Activated CD8-positive, alpha-beta T cell treated with anti-CD3 and anti-CD28 coated beads for 36 hours (primary cell): ENCODE data around the gene ANKRD11. TPM values are rescaled to one million over a fixed set of nuclear protein-coding genes. Genes with fewer than 3 reads are reported as not detected.

ENCODE experiments used
- ATAC-seq: fragments of 200-7000 bp; cut with Tn5 transposase; one replicate; pipeline ENCODE4 v1.10.0; 2021; ENCODE audit warnings: mild to moderate bottlenecking, moderate library complexity
- CTCF ChIA-PET: fragments of 350-600 bp; sonication (Branson Sonifier 250); formaldehyde crosslinking; loops from one replicate; lab custom pipeline; 2021; ENCODE audit warnings: antibody characterized with exemption; lab: Charles Lee
- POLR2A ChIA-PET: fragments of 350-600 bp; sonication (Branson Sonifier 250); formaldehyde crosslinking; loops from one replicate; lab custom pipeline; 2021; ENCODE audit warnings: antibody characterized with exemption; lab: Charles Lee
- DNase-seq: peaks from one replicate; pipeline ENCODE4 v3.0.0-alpha.2; 2020
- H3K27ac Mint-ChIP-seq: one replicate; pipeline ENCODE4 v1.8.0; 2021; ENCODE audit warnings: mild to moderate bottlenecking, mixed read lengths
- H3K27me3 Mint-ChIP-seq: one replicate; pipeline ENCODE4 v1.8.0; 2021; ENCODE audit warnings: mixed read lengths
- H3K36me3 Mint-ChIP-seq: one replicate; pipeline ENCODE4 v1.8.0; 2021; ENCODE audit warnings: low read depth, mixed read lengths
- H3K4me1 Mint-ChIP-seq: one replicate; pipeline ENCODE4 v1.8.0; 2021; ENCODE audit warnings: low read depth, mixed read lengths
- H3K4me3 Mint-ChIP-seq: one replicate; pipeline ENCODE4 v1.8.0; 2021; ENCODE audit warnings: mild to moderate bottlenecking, moderate library complexity, mixed read lengths
- H3K9me3 Mint-ChIP-seq: one replicate; pipeline ENCODE4 v1.8.0; 2021; ENCODE audit warnings: mixed read lengths
- intact Hi-C: fragments of 100-400 bp; cut with micrococcal nuclease; formaldehyde crosslinking; loops from one replicate; pipeline ENCODE4 v1.10.0; 2022
- total RNA-seq, 2 experiments: library from RNA; stranded (reverse); gene quantifications; one replicate each; pipeline ENCODE4 v1.2.3, GENCODE V29; 2021
- TF ChIP-seq, protein P1 (sequence below): fragments of 200-600 bp; IDR thresholded peaks from one replicate; pipeline ENCODE4 v1.8.0; 2022; ENCODE audit warnings: antibody characterized with exemption, mild to moderate bottlenecking

The ANKRD11 gene
- total RNA-seq, 2 experiments from 2014 or later, result 145 to 147 TPM

DNA sequence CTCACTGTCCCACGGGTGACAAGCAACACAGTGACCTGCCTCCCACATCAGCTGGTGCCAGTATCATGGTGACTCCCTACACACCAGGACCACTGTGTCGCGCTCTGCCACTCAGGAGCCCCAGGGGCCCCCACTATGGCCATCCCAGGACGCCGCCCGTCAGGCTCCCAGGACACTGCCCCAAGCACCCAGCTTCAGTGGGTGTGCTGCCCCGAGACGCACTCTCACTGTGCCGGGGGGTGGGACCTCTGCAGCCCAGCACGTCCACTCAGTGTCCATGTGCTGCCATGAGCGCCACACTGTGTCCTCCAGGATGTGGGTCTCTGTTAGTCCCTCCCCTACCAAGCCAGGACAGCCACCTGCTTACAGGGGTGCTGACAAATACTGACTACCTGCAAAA, 152.4 kb downstream of the ANKRD11 start:
- ATAC-seq (no peak), DNase-seq (no peak)
- CTCF ChIA-PET, result no interaction called here
- Mint-ChIP-seq H3K27me3 (no peaks in the 10 kb centered on the region), H3K4me1 (peaks cover 74% of the 10 kb centered on the region), H3K4me3 (no peak overlapping the region), H3K27ac (no peak overlapping the region), H3K9me3 (no peaks in the 10 kb centered on the region), H3K36me3 (peaks cover 2% of the 10 kb centered on the region)
- intact Hi-C loops, result no loop called here
- POLR2A ChIA-PET, result interaction anchor here (0.6 kb wide), 1 partner anchor 116 kb away, joined by 3 read pairs; no protein-coding TSS in a partner anchor
- TF ChIP-seq, protein P1, sequence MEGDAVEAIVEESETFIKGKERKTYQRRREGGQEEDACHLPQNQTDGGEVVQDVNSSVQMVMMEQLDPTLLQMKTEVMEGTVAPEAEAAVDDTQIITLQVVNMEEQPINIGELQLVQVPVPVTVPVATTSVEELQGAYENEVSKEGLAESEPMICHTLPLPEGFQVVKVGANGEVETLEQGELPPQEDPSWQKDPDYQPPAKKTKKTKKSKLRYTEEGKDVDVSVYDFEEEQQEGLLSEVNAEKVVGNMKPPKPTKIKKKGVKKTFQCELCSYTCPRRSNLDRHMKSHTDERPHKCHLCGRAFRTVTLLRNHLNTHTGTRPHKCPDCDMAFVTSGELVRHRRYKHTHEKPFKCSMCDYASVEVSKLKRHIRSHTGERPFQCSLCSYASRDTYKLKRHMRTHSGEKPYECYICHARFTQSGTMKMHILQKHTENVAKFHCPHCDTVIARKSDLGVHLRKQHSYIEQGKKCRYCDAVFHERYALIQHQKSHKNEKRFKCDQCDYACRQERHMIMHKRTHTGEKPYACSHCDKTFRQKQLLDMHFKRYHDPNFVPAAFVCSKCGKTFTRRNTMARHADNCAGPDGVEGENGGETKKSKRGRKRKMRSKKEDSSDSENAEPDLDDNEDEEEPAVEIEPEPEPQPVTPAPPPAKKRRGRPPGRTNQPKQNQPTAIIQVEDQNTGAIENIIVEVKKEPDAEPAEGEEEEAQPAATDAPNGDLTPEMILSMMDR, result no peak

DNA sequence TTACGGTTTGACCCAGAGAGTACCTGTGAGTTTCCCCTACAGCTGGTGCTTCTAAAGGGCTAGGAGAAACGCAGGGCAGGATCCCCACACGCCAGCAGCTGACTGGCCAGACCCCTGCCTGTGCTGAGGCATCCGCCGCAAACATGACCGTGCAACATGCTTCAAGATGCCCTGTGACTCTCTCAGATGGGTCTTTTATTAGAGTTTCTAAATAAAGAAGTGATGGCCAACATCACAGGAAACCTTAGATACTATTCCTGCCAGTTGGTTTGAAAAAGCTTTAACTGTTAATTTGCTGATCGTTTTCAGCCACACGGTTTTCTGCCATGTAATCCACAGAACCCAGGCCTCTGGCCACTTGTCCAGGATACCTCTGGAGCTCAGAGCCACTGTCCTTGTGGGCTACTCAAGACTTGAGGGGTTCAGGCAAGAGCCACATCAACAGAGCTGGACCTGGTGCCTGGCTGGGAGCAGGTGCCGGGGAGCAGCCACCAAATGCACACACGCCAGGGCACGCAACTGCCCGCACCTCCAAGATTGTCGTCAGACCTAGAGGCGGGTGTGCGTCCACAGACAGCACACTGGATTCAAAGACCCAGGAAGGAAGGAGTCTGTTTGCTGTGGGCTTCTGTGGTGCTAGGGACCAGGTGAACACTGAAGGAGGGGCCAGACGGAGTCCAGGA, 154.4 kb downstream of the ANKRD11 start:
- Mint-ChIP-seq H3K9me3 (no peaks in the 10 kb centered on the region), H3K4me1 (peaks cover 81% of the 10 kb centered on the region), H3K4me3 (no peak overlapping the region), H3K27ac (peak overlapping the region; percentile 67), H3K27me3 (no peaks in the 10 kb centered on the region), H3K36me3 (peaks cover 2% of the 10 kb centered on the region)
- intact Hi-C loops, result no loop called here
- TF ChIP-seq, protein P1, result no peak
- DNase-seq, result no peak
- POLR2A ChIA-PET, result interaction anchor here (0.7 to 1.0 kb wide), 2 partner anchors 21 to 25 kb away, joined by 3 to 4 read pairs; no protein-coding TSS in a partner anchor
- CTCF ChIA-PET, result interaction anchor here (1.0 kb wide), 1 partner anchor 21 kb away, joined by 4 read pairs; no protein-coding TSS in a partner anchor
- ATAC-seq, result no peak

DNA sequence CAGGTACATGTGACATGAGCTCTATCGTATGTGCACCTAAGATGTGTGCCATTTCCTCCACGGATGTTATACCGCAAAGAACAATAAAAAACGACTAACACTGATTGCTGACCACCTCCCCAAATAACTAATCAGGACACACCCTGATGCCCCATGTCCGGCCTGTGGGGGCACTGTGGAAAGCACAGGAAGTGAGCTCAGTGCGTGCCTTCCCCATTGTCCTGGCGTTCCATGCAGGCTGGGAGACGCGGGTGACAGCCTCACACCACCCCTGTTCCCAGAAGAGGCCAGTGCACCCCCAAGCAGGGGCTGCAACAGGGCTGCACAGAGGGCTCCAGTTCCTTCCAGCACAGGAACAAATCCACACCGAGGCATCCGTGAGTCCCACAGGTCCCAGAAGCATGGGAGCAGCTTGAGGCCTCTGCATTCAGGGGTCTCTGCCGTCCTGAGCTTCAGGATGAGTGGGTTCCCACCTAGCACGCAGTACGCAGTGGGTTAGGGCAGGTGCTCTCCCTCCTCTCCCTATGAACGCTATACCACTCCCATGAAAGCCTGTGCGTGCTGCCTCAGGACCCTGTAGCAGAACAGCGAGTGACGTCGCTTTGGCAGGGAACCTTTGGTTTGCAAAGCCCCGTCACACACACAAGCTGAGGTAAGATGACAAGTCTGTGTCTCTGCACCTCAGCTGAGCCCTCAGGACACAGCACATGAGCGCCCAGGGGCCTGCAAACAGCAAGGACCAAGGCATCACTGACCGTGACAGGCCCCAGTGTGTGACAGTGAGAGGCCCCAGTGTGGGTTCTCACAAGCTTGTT, 155.2 kb downstream of the ANKRD11 start:
- Mint-ChIP-seq H3K4me3 (no peak overlapping the region), H3K36me3 (peaks cover 2% of the 10 kb centered on the region)
- no peak for ATAC-seq

DNA sequence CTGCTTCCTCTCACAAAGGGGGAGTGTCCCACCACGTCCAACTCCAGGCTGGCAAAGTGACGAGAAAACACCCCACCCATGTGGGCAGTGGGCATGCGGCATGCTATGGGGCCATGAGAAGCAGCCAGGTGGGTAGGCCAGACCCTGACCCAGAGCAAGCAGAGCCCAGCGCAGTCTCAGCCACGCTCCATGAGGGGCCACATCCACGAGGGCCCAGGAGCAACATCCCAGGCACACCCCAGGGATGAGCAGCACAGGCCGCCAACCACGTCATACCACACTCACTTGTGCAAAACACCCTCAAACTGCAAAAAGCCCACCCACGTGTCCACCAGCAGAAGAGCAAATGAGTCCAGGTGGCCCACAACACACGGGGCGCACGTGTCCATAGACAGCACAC, 155.9 kb downstream of the ANKRD11 start:
- H3K27ac Mint-ChIP-seq, result peak overlapping the region; percentile 70
- TF ChIP-seq, protein P1, result no peak
- H3K9me3 Mint-ChIP-seq, result no peaks in the 10 kb centered on the region
- H3K4me3 Mint-ChIP-seq, result no peak overlapping the region
- ChIA-PET CTCF (interaction anchor here (1.0 to 1.8 kb wide), 2 partner anchors 9 to 223 kb away, joined by 4 read pairs; no protein-coding TSS in a partner anchor), POLR2A (no interaction called here)
- peaks cover 2% of the 10 kb centered on the region for H3K36me3 Mint-ChIP-seq
- intact Hi-C loops, result no loop called here
- ATAC-seq, result peak; percentile 3
- H3K4me1 Mint-ChIP-seq, result peaks cover 76% of the 10 kb centered on the region
- no peaks in the 10 kb centered on the region for H3K27me3 Mint-ChIP-seq
- DNase-seq, result no peak

More for the DNA sequence above, 155.2 kb downstream of the ANKRD11 start:
- H3K27ac Mint-ChIP-seq, result peak overlapping the region; percentile 70
- H3K27me3 Mint-ChIP-seq, result no peaks in the 10 kb centered on the region
- no peak for DNase-seq
- intact Hi-C loops, result no loop called here
- CTCF ChIA-PET, result interaction anchor here (1.0 kb wide), 2 partner anchors 8 to 22 kb away, joined by 4 read pairs; no protein-coding TSS in a partner anchor
- POLR2A ChIA-PET, result interaction anchor here (0.7 to 1.0 kb wide), 2 partner anchors 20 to 26 kb away, joined by 3 to 4 read pairs; no protein-coding TSS in a partner anchor
- TF ChIP-seq, protein P1, result no peak
- H3K9me3 Mint-ChIP-seq, result no peaks in the 10 kb centered on the region
- peaks cover 79% of the 10 kb centered on the region for H3K4me1 Mint-ChIP-seq
